SH-SY5Y (cell line): Measurements from ENCODE around the gene FMN2.

Source experiments
- GATA2 ChIP-seq: IDR thresholded peaks from 2 replicates; pipeline ENCODE4 v1.6.1; 2011; ENCODE audit warnings: mild to moderate bottlenecking, low read depth, low read length
- GATA3 ChIP-seq: IDR thresholded peaks from 2 replicates; pipeline ENCODE4 v1.6.1; 2011; ENCODE audit warnings: low read depth, mild to moderate bottlenecking, low read length, moderate library complexity

- TF ChIP-seq GATA2 = no peak
- TF ChIP-seq GATA3 = no peak
Measured at GRCh38 chr1:240122639-240123613, 31.2 kb downstream of the FMN2 start.
